GM19397 (cell line): ENCODE measurements around the gene YJEFN3.

Source experiments
- ATAC-seq: cut with Tn5 transposase; IDR thresholded peaks from one replicate; pipeline ENCODE4 v1.9.1; 2021; ENCODE audit warnings: mild to moderate bottlenecking, moderate library complexity; ENCODE audit not compliant: unreplicated experiment

Gene YJEFN3

GRCh38 chr19:19549804-19550464 is 21.2 kb downstream of the YJEFN3 start:
- ATAC-seq, result no peak

DNA sequence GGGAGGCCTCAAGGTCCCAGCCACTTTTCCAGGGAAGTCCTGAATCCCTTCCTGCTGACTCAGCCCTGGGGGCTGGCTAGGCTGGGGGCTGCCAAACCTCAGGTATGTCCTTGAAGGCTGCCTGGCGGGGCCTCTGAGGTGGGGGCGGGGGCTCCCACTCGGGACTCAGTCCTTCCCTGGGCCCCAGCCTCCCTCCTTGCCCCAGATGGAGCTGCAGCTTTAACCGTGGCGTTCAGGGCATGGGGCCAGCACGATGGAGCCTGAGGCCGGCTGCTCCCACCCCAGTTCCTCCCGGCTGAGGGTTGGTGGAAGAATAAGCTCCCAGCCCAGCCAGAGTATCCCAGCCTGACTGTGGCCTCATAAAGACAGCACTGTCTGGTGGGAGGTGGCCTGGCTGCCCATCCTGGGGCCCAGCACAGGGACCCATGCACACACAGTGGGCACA is 21.8 kb downstream of the YJEFN3 start:
- ATAC-seq, result no peak

- no peak for ATAC-seq
These were observed 22.5 kb downstream of the YJEFN3 start for GRCh38 chr19:19550972-19551852.

DNA sequence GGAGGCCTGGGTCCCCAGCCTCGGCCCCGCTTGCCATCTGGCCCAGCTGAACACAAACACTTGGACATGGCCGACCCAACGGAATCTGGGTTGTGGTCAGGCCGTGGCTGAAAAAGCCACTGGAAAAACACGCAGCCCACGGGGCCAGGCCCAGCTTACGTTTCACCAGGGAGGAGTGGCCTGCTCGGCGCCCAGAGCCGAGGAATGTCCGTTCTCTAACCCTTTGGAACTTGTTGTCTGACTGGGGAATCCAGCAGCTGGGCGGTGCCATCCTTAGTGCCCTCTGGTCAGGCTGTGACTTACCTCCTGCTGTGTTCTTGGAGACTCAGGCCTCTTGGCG is 23.1 kb downstream of the YJEFN3 start:
- no peak for ATAC-seq

DNA sequence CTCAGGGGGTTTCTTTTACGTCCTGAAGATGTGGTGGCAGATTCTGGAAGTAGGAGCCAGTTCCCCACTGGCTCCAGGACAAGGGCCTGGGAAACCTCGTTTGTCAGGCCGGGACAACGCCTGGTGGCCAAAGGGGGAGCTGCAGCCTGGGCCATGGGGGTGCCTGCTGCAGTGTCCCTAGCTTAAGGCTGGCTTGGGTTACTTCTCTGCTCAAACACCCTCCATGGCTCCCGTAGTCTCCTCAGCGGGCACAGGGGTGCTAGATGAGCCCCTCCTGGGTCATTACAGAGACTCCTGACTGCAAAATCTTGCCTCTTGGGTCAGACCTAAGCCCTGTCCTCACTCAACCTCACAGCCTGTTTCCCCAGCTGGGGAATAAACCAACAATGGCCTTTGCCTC is 24.1 kb downstream of the YJEFN3 start:
- no peak for ATAC-seq

GRCh38 chr19:19553670-19554069 is 25.0 kb downstream of the YJEFN3 start:
- no peak for ATAC-seq

- ATAC-seq, result no peak
These were observed 25.6 kb downstream of the YJEFN3 start for GRCh38 chr19:19554074-19555023.

GRCh38 chr19:19558055-19558454 is 29.3 kb downstream of the YJEFN3 start:
- no peak for ATAC-seq

DNA sequence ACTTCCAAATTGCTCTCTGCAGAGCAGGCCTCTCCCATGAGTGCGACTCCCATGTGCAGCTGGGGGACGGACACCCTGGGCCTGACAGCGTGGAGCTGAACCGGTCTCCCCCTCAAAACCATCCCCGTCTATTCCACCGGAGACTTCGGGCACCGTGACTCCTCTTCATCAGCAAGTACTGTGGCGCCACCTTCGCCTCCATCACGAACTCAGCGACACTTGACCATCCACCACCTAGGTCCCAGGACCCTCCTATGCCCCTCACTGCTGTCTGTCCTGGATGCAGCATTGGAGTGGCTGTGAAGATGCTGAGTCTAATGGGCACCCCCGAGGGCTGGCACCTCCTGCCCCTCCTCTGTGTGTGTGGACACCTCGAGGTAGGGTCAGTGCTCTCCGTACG is 29.9 kb downstream of the YJEFN3 start:
- no peak for ATAC-seq

GRCh38 chr19:19559931-19560330 is 31.2 kb downstream of the YJEFN3 start:
- ATAC-seq, result no peak

DNA sequence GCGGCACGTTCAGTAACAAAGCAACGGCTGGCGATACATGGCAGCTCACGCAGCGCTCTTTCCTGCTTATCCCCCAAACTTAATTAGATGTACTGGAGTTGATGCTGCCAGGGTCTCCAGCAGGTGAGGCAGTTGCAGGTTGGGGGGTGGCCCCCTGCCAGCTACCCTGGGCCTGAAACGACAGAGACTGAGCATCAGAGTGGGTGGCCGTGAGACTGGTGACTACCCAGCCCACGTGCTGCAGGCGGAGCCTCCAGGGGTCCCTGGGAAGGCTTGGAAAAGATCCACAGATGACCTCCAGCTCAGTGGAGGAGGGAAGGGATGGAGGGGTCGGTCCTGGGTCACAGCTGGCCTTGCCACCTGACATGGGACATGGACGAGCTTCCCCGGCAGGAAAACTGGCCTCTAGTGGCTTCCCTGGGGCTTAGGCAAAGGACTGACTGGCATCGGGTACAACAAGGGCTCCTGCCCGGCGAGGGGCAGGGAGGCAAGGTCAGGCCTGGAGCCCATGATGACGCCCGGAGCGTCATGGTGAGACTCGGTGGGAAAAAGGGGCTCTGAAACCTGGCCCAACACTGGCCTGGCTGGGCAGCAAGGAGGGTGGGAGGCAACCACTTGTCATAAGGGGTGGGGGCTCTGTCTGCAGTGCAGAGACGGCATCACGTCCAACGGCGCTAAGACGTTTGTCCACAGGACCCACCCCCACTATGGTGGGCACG is 33.4 kb downstream of the YJEFN3 start:
- ATAC-seq, result no peak

- ATAC-seq, result no peak
These were observed 34.1 kb downstream of the YJEFN3 start for GRCh38 chr19:19562665-19563347.

DNA sequence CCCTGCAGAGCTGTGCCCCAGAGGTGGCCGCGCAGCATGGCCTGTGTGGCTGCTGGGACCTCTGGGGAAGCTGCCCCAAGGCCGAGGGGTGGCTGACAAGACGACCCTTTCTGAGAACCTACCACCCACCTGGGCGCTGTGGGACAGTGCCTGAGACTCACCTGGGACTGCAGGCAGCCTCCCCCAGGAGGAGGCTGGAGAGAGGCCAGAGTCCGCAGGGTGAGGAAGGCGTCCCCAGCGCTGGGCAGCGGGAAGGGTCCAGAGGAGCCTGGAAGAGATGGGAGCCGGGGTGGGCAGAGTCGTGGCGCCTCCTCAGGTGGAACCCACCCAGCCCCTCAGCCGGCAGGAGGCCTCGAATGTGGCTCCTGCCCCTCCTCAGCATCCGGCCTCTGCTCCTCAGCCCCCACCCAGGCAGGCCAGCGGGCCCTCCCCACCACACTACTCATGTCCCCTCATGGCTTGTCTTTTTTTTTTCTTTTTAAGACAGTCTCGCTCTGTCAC is 34.7 kb downstream of the YJEFN3 start:
- no peak for ATAC-seq

DNA sequence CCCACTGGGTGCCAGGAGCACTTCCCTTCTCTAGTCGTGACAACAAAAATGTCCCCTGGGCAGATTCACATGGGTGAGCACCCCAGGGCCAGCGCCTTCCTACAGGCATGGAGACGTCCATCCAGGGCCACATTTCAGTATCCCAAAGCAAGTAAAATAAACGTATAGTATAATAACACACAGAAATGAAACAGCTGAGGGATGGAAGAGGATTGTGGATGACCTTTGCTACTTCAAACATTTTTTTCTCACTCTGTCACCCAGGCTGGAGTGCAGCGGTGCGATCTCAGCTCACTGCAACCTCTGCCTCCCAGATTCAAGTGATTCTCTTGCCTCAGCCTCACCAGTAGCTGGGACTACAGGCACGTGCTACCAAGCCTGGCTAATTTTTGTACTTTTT is 37.6 kb downstream of the YJEFN3 start:
- ATAC-seq, result no peak

- no peak for ATAC-seq
These were observed 38.7 kb downstream of the YJEFN3 start for GRCh38 chr19:19567391-19567790.

DNA sequence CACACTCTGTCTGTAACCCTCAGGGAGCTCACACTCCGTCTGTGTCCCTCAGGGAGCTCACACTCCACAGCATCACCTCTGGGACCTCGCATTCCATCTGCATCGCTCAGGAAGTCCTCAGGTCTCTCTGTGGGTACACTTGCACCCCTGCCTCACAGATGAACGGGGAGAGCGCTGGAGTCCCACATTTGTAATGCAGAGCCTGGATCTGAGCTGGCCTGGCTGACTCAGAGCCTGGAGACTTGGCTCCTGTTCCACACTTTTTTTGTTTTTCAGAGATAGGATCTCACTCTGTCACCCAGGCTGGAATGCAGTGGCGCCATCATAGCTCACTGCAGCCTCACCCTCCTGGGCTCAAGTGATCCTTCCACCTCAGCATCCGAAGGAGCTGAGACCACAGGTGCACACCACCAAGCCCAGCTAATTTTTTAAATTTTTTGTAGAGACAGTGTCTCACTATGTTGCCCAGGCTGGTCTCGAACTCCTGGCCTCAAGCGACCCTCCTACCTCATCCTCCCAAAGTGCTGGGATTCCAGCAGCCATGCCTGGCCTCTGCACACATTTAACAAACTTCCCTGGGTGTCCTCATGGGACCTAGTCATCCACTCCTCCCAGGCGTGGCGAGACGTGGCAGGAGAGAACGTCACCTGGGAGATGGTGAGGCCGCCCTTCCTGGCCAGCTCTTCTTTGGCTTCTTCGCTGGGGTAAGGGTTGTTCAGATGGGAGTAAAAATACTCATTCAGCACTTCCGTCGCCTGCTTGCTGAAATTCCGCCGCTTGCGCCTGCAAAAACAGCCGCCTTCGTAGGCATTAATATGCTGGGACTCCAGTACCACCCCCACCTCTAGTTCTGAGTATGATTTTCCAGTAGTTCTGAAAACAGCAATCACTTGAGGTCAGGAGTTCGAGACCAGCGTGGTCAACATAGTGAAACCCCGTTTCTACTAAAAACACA is 40.4 kb downstream of the YJEFN3 start:
- ATAC-seq, result no peak

- no peak for ATAC-seq
These were observed 41.9 kb downstream of the YJEFN3 start for GRCh38 chr19:19570571-19570970.

- ATAC-seq, result no peak
These were observed 42.5 kb downstream of the YJEFN3 start for GRCh38 chr19:19571071-19571786.
